H1 (cell line): ENCODE data around the gene CFLAR. TPM values are rescaled to one million over a fixed set of nuclear protein-coding genes. Genes with fewer than 3 reads are reported as not detected.

ENCODE experiments used
- CTCF ChIA-PET: fragments of 300-600 bp; sonication (Branson Sonifier 250); formaldehyde crosslinking; loops from one replicate; lab custom pipeline; 2021; ENCODE audit not compliant: partially characterized antibody; lab: Charles Lee
- POLR2A ChIA-PET: fragments of 300-600 bp; sonication (Branson Sonifier 250); formaldehyde crosslinking; loops from one replicate; lab custom pipeline; 2021; ENCODE audit warnings: inconsistent platforms; ENCODE audit not compliant: partially characterized antibody; lab: Charles Lee
- DNase-seq, 2 experiments: peaks; one replicate each; pipeline versions ENCODE4 v3.0.0 to v3.0.0-alpha.2; 2010 to 2022; ENCODE audit warnings: low spot score in 2 of 2, low read depth in 1 of 2, mixed read lengths in 1 of 2
- FAIRE-seq: peaks from 2 replicates; lab custom pipeline; 2011; peaks lifted over from hg19 to GRCh38; lab: Jason Lieb, UNC
- H2AFZ ChIP-seq: 2 replicates; pipeline ENCODE4 v1.8.1; 2012; ENCODE audit warnings: low read length, inconsistent platforms
- H2AK5ac ChIP-seq: 2 replicates; pipeline ENCODE4 v1.6.1; 2013; ENCODE audit warnings: low read depth, low read length
- H2BK120ac ChIP-seq: replicated peaks from 2 replicates; pipeline ENCODE3; 2013; ENCODE audit warnings: low read depth, low read length, inconsistent platforms
- H2BK12ac ChIP-seq: 2 replicates; pipeline ENCODE4 v1.6.1; 2013; ENCODE audit warnings: low read depth, low read length
- H2BK15ac ChIP-seq: 2 replicates; pipeline ENCODE4 v1.6.1; 2013; ENCODE audit warnings: low read length
- H2BK20ac ChIP-seq: 2 replicates; pipeline ENCODE4 v1.6.1; 2013; ENCODE audit warnings: low read length
- H2BK5ac ChIP-seq: 2 replicates; pipeline ENCODE4 v1.6.1; 2013; ENCODE audit warnings: low read depth, low read length
- H3K14ac ChIP-seq: 2 replicates; pipeline ENCODE4 v1.6.1; 2013; ENCODE audit warnings: inconsistent platforms; ENCODE audit not compliant: insufficient read length
- H3K18ac ChIP-seq: 2 replicates; pipeline ENCODE4 v1.6.1; 2013; ENCODE audit warnings: low read length; ENCODE audit errors: extremely low read depth
- H3K23ac ChIP-seq: 2 replicates; pipeline ENCODE4 v1.6.1; 2013; ENCODE audit warnings: inconsistent platforms; ENCODE audit not compliant: insufficient read length
- H3K23me2 ChIP-seq: 2 replicates; pipeline ENCODE4 v1.6.1; 2013; ENCODE audit warnings: low read depth, low read length
- H3K27ac ChIP-seq: 2 replicates; pipeline ENCODE4 v1.6.1; 2011; ENCODE audit warnings: low read depth, low read length, inconsistent platforms
- H3K27me3 ChIP-seq, 4 experiments: replicated peaks in 1 of 4; 1 replicate in 1 of 4; 2 replicates in 3 of 4; pipeline versions ENCODE4 v1.6.1 to v1.8.1; 2011 to 2013; ENCODE audit warnings: low read length in 3 of 4, mild to moderate bottlenecking in 3 of 4, inconsistent platforms in 2 of 4, mixed read lengths in 2 of 4, moderate library complexity in 1 of 4; ENCODE audit not compliant: control insufficient read depth in 3 of 4, insufficient read depth in 3 of 4; ENCODE audit errors: extremely low read depth in 1 of 4
- H3K36me3 ChIP-seq, 4 experiments: 2 replicates each; pipeline versions ENCODE4 v1.6.1 to v1.8.1; 2011 to 2013; ENCODE audit warnings: mild to moderate bottlenecking in 4 of 4, low read length in 3 of 4, moderate library complexity in 2 of 4, control low read depth in 1 of 4, inconsistent platforms in 1 of 4; ENCODE audit not compliant: insufficient read depth in 4 of 4, control insufficient read depth in 2 of 4
- H3K4ac ChIP-seq: replicated peaks from 2 replicates; pipeline ENCODE3; 2013; ENCODE audit warnings: low read length, low read depth, mixed read lengths, inconsistent platforms; ENCODE audit not compliant: insufficient read length
- H3K4me1 ChIP-seq, 4 experiments: replicated peaks in 1 of 4; 1 replicate in 1 of 4; 2 replicates in 3 of 4; pipeline versions ENCODE4 v1.6.1 to v1.8.1; 2011 to 2013; ENCODE audit warnings: low read length in 3 of 4, inconsistent platforms in 2 of 4, mixed read lengths in 1 of 4; ENCODE audit not compliant: insufficient read depth in 4 of 4, control insufficient read depth in 3 of 4
- H3K4me2 ChIP-seq, 2 experiments: 2 replicates each; pipeline versions ENCODE4 v1.6.1 to v1.8.1; 2011 to 2013; ENCODE audit warnings: low read depth in 2 of 2, low read length in 2 of 2, control low read depth in 1 of 2, inconsistent platforms in 1 of 2, mild to moderate bottlenecking in 1 of 2; ENCODE audit not compliant: insufficient read depth in 1 of 2
- H3K4me3 ChIP-seq, 4 experiments: fragments of 200-600, 300-600 bp in 1 of 4; sonication (generic), shearing (Covaris generic), sonication (Bioruptor Twin) in 1 of 4; 2 replicates each; pipeline versions ENCODE4 v1.5.1 to v1.8.1; 2011 to 2016; ENCODE audit warnings: low read length in 4 of 4, low read depth in 3 of 4, control low read depth in 2 of 4, inconsistent platforms in 2 of 4, mild to moderate bottlenecking in 2 of 4, mixed read lengths in 1 of 4, moderate library complexity in 1 of 4; ENCODE audit not compliant: insufficient read depth in 2 of 4; ENCODE audit errors: extremely low read depth in 1 of 4
- H3K56ac ChIP-seq: replicated peaks from 2 replicates; pipeline ENCODE3; 2013; ENCODE audit warnings: low read depth, mild to moderate bottlenecking, mixed read lengths, low read length, inconsistent platforms; ENCODE audit not compliant: insufficient read length
- H3K79me1 ChIP-seq: 2 replicates; pipeline ENCODE4 v1.6.1; 2013; ENCODE audit warnings: low read depth, low read length, control low read depth
- H3K79me2 ChIP-seq, 2 experiments: 2 replicates each; pipeline versions ENCODE4 v1.6.1 to v1.8.1; 2012 to 2013; ENCODE audit warnings: low read length in 2 of 2, mild to moderate bottlenecking in 2 of 2, inconsistent platforms in 1 of 2; ENCODE audit not compliant: insufficient read depth in 2 of 2, control insufficient read depth in 1 of 2
- H3K9ac ChIP-seq, 4 experiments: replicated peaks in 1 of 4; 1 replicate in 1 of 4; 2 replicates in 3 of 4; pipeline versions ENCODE4 v1.6.1 to v1.8.1; 2011 to 2013; ENCODE audit warnings: low read depth in 3 of 4, low read length in 3 of 4, control low read depth in 2 of 4, mild to moderate bottlenecking in 2 of 4, moderate library complexity in 2 of 4, inconsistent platforms in 1 of 4; ENCODE audit errors: extremely low read depth in 1 of 4
- H3K9me3 ChIP-seq, 2 experiments: 2 replicates each; pipeline versions ENCODE4 v1.6.1 to v1.8.1; 2012 to 2013; ENCODE audit warnings: mild to moderate bottlenecking in 2 of 2, moderate library complexity in 2 of 2, control low read depth in 1 of 2, inconsistent platforms in 1 of 2, low read depth in 1 of 2, low read length in 1 of 2, mixed read lengths in 1 of 2; ENCODE audit not compliant: insufficient read depth in 2 of 2
- H4K20me1 ChIP-seq, 2 experiments: replicated peaks in 1 of 2; 2 replicates each; pipeline versions ENCODE3 to v1.8.1; 2011 to 2013; ENCODE audit warnings: inconsistent platforms in 2 of 2, low read length in 2 of 2, mild to moderate bottlenecking in 1 of 2; ENCODE audit not compliant: insufficient read depth in 2 of 2, control insufficient read depth in 1 of 2
- H4K5ac ChIP-seq: 2 replicates; pipeline ENCODE4 v1.6.1; 2013; ENCODE audit warnings: low read length, low read depth, mixed read lengths, inconsistent platforms; ENCODE audit not compliant: insufficient read length
- H4K8ac ChIP-seq: 2 replicates; pipeline ENCODE4 v1.8.0; 2013; ENCODE audit warnings: mild to moderate bottlenecking, moderate library complexity, low read length, inconsistent platforms; ENCODE audit not compliant: insufficient read depth; ENCODE audit errors: extremely low read depth
- H4K91ac ChIP-seq: replicated peaks from 2 replicates; pipeline ENCODE3; 2013; ENCODE audit warnings: low read length, mixed read lengths, inconsistent platforms; ENCODE audit not compliant: insufficient read length
- FOSL1 ChIP-seq: IDR thresholded peaks from 2 replicates; pipeline ENCODE4 v1.6.1; 2011; ENCODE audit warnings: mild to moderate bottlenecking, low read depth, low read length, moderate library complexity; ENCODE audit not compliant: insufficient read depth
- GTF2F1 ChIP-seq: IDR thresholded peaks from 2 replicates; pipeline ENCODE4 v1.6.1; 2012; ENCODE audit warnings: low read depth, low read length, improper control_type of control experiment, borderline replicate concordance
- KDM5A ChIP-seq: fragments of 200-600 bp; IDR thresholded peaks from 2 replicates; pipeline ENCODE4 v1.7.1; 2012; ENCODE audit warnings: mild to moderate bottlenecking, low read length, inconsistent platforms, mixed read lengths
- NANOG ChIP-seq: IDR thresholded peaks from 2 replicates; pipeline ENCODE4 v1.6.1; 2011; ENCODE audit warnings: low read length, low read depth, mild to moderate bottlenecking, inconsistent platforms; ENCODE audit not compliant: insufficient read depth, poor library complexity, severe bottlenecking
- POLR2AphosphoS5 ChIP-seq: IDR thresholded peaks from 2 replicates; pipeline ENCODE4 v1.6.1; 2011; ENCODE audit warnings: low read depth, low read length
- RAD21 ChIP-seq, 2 experiments: IDR thresholded peaks in 1 of 2; conservative IDR thresholded peaks in 1 of 2; 2 replicates each; pipeline ENCODE4 v1.6.1; 2011; ENCODE audit warnings: low read depth in 2 of 2, low read length in 2 of 2, improper control_type of control experiment in 1 of 2, inconsistent platforms in 1 of 2, mild to moderate bottlenecking in 1 of 2, moderate library complexity in 1 of 2
- RBBP5 ChIP-seq: IDR thresholded peaks from 2 replicates; pipeline ENCODE4 v1.7.1; 2012; ENCODE audit warnings: low read depth, mild to moderate bottlenecking, inconsistent platforms, low read length, moderate library complexity, borderline replicate concordance
- SIX5 ChIP-seq: IDR thresholded peaks from 2 replicates; pipeline ENCODE4 v1.6.1; 2011; ENCODE audit warnings: mild to moderate bottlenecking, low read depth, low read length
- SRF ChIP-seq: IDR thresholded peaks from 2 replicates; pipeline ENCODE4 v1.6.1; 2011; ENCODE audit warnings: mild to moderate bottlenecking, low read depth, low read length, moderate library complexity
- SUZ12 ChIP-seq: fragments of 200-600 bp; sonication (generic); IDR thresholded peaks from 2 replicates; pipeline ENCODE4 v1.6.1; 2012; ENCODE audit warnings: mild to moderate bottlenecking, inconsistent platforms, low read length, moderate library complexity, mixed read lengths
- TBP ChIP-seq: IDR thresholded peaks from 2 replicates; pipeline ENCODE4 v1.6.1; 2011; ENCODE audit warnings: low read depth, low read length, improper control_type of control experiment
- TCF12 ChIP-seq: IDR thresholded peaks from 2 replicates; pipeline ENCODE4 v1.6.1; 2011; ENCODE audit warnings: low read depth, mild to moderate bottlenecking, low read length
- ZNF274 ChIP-seq: IDR thresholded peaks from 2 replicates; pipeline ENCODE4 v1.7.0; 2012; ENCODE audit warnings: low read length, borderline replicate concordance; ENCODE audit errors: extremely low read depth
- WGBS, 2 experiments: shearing (Covaris generic) in 1 of 2; methylation state at CpG; one replicate each; pipeline versions ENCODE4 v1.1.6 to v1.1.7; 2013 to 2015; ENCODE audit warnings: low lambda C conversion rate in 2 of 2, mixed read lengths in 2 of 2, inconsistent platforms in 1 of 2, low coverage in 1 of 2, missing lambda C conversion rate in 1 of 2; ENCODE audit not compliant: insufficient replicate concordance in 2 of 2, insufficient coverage in 1 of 2, insufficient read length in 1 of 2; ENCODE audit errors: extremely low coverage in 1 of 2, missing lambda C conversion rate in 1 of 2; 5-methylcytosine and 5-hydroxymethylcytosine counted together
- polyA plus RNA-seq, 7 experiments: library from polyadenylated mRNA; depleted of rRNA in 3 of 7; stranded (reverse) in 5 of 7; unstranded in 2 of 7; fragments of >200 nt in 5 of 7; fragments of 200-250 nt in 2 of 7; gene quantifications; 1 replicate in 5 of 7; 2 replicates in 1 of 7; 4 replicates in 1 of 7; pipeline versions ENCODE4 v1.2.1 to v1.2.3, GENCODE V29; 2011 to 2013; ENCODE audit warnings: missing spikeins in 2 of 7, mixed read lengths in 2 of 7
- total RNA-seq: library from RNA; stranded (reverse); fragmentation: NEBNext Ultra II Directional; extraction: Animal tissue kit (Norgen Biotek cat#: 25700); gene quantifications from 2 replicates; pipeline ENCODE4 v1.2.1, GENCODE V29; 2021

The CFLAR gene
- total and polyA plus RNA-seq, 2 of the 8 experiments (the other 6 are each of a cell fraction or from before 2014, with no cell fraction given), result 1.1 to 3.9 TPM

- CTCF ChIA-PET, result interaction anchor here (0.9 to 1.2 kb wide), 3 partner anchors 14 to 21 kb away, joined by 3 to 6 read pairs (median 3); partner anchors contain the start of gene CFLAR
- H3K36me3 ChIP-seq, result no peaks in the 10 kb centered on the region
- peaks cover 0 to 4% (median 1%) of the 10 kb centered on the region in 4 experiments; a peak in 4 of 7 replicates for H3K4me1 ChIP-seq
- TF ChIP-seq SIX5 (no peak), RAD21 (IDR thresholded peaks at IDR 0.05 in 1 of 2, conservative IDR thresholded peaks at IDR 0.05 in 1 of 2; ENCODE audit: low read depth in 2 of 2, low read length in 2 of 2) (no peak), TBP (no peak), NANOG (no peak), KDM5A (no peak), TCF12 (no peak), GTF2F1 (no peak), RBBP5 (no peak), ZNF274 (no peak), POLR2AphosphoS5 (no peak), SUZ12 (no peak), SRF (no peak), FOSL1 (no peak)
Observed at GRCh38 chr2:201128933-201129505, 13.1 kb downstream of the CFLAR start.

More at GRCh38 chr2:201128933-201129505, 13.1 kb downstream of the CFLAR start:
- Histone ChIP-seq H2BK5ac (no peak overlapping the region), H3K14ac (no peak overlapping the region), H3K9ac (no peak overlapping the region), H3K79me1 (no peaks in the 10 kb centered on the region), H3K79me2 (no peaks in the 10 kb centered on the region), H3K27me3 (no peaks in the 10 kb centered on the region), H3K23ac (no peak overlapping the region), H4K91ac (no peak overlapping the region), H3K4me2 (no peak overlapping the region), H3K18ac (no peak overlapping the region), H2BK120ac (no peak overlapping the region), H3K56ac (no peak overlapping the region), H3K27ac (no peak overlapping the region), H2AFZ (no peak overlapping the region), H4K5ac (no peak overlapping the region), H4K8ac (no peak overlapping the region; the same call in 1 of the 2 replicates), H3K23me2 (no peaks in the 10 kb centered on the region), H3K4ac (no peak overlapping the region), H3K4me3 (no peak overlapping the region), H2BK15ac (no peak overlapping the region), H2BK20ac (no peak overlapping the region), H3K9me3 (no peaks in the 10 kb centered on the region), H2BK12ac (0 out of 2 replicates have a peak overlapping the region, but pooled peaks have one; percentile 14), H4K20me1 (no peaks in the 10 kb centered on the region), H2AK5ac (no peak overlapping the region)
- FAIRE-seq, result no peak
- POLR2A ChIA-PET, result interaction anchor here (1.6 kb wide), 1 partner anchor 13 kb away, joined by 7 read pairs; the partner anchor contains the start of gene CFLAR
- no peak for DNase-seq
- WGBS, 2 experiments, result 84% methylated on average over 4 of the region's 4 CpGs; no CpG with 5 or more reads in 1 of the 2 experiments
